Smooth muscle cell (in vitro differentiated cells): ENCODE results near the gene OBSCN. TPM values are rescaled to one million over a fixed set of nuclear protein-coding genes. Genes with fewer than 3 reads are reported as not detected.

Experiments used
- DNase-seq: peaks from one replicate; lab custom pipeline; 2025; ENCODE audit not compliant: unreplicated experiment; lab: John Stamatoyannopoulos, UW
- H2AFZ ChIP-seq: fragments of 200-600 bp; sonication (generic); 2 replicates; pipeline ENCODE4 v1.6.0; 2016; ENCODE audit warnings: antibody characterized with exemption, low read depth, mild to moderate bottlenecking
- H3F3A ChIP-seq: fragments of 200-600 bp; sonication (generic); 2 replicates; pipeline ENCODE4 v1.6.0; 2017; ENCODE audit warnings: antibody characterized with exemption, low read depth
- H3K27ac ChIP-seq: fragments of 200-600 bp; sonication (generic); 2 replicates; pipeline ENCODE4 v1.5.1; 2016; ENCODE audit warnings: low read depth, mild to moderate bottlenecking
- H3K27me3 ChIP-seq: fragments of 200-600 bp; sonication (generic); 2 replicates; pipeline ENCODE4 v1.6.1; 2016; ENCODE audit warnings: low read depth, mild to moderate bottlenecking
- H3K36me3 ChIP-seq: fragments of 200-600 bp; sonication (generic); 2 replicates; pipeline ENCODE4 v1.5.1; 2016; ENCODE audit warnings: low read depth
- H3K4me1 ChIP-seq: fragments of 200-600 bp; sonication (generic); 2 replicates; pipeline ENCODE4 v1.5.1; 2016; ENCODE audit warnings: low read depth
- H3K4me2 ChIP-seq: fragments of 200-600 bp; sonication (generic); 2 replicates; pipeline ENCODE4 v1.6.0; 2016; ENCODE audit warnings: mild to moderate bottlenecking
- H3K4me3 ChIP-seq: fragments of 200-600 bp; sonication (generic); 2 replicates; pipeline ENCODE4 v1.5.1; 2016; ENCODE audit warnings: mild to moderate bottlenecking
- H3K79me2 ChIP-seq: fragments of 200-600 bp; sonication (generic); 2 replicates; pipeline ENCODE4 v1.6.0; 2016; ENCODE audit warnings: low read depth, mild to moderate bottlenecking
- H3K9ac ChIP-seq: fragments of 200-600 bp; sonication (generic); 2 replicates; pipeline ENCODE4 v1.6.0; 2016; ENCODE audit warnings: low read depth
- H3K9me3 ChIP-seq: fragments of 200-600 bp; sonication (generic); replicated peaks from 2 replicates; pipeline ENCODE4 v1.5.1; 2016; ENCODE audit warnings: low read depth
- H4K20me1 ChIP-seq: fragments of 200-600 bp; sonication (generic); 2 replicates; pipeline ENCODE4 v1.6.0; 2016; ENCODE audit warnings: low read depth
- WGBS: methylation state at CpG from one replicate; pipeline ENCODE4 v1.1.7; 2016; ENCODE audit warnings: low lambda C conversion rate; 5-methylcytosine and 5-hydroxymethylcytosine counted together
- microRNA-seq: library from miRNA; unstranded; fragments of <30 nt; microRNA quantifications from one replicate; pipeline ENCODE4, GENCODE V29; 2016; ENCODE audit warnings: borderline number of aligned reads
- polyA plus RNA-seq: library from polyadenylated mRNA; unstranded; fragments of >200 nt; fragmentation: Nextera tagmentation; extraction: Ambion mirVana; gene quantifications from 2 replicates; pipeline ENCODE4 v1.2.1, GENCODE V29; 2016
- total RNA-seq: library from RNA; depleted of rRNA; stranded (reverse); fragments of >200 nt; gene quantifications from 2 replicates; pipeline ENCODE4 v1.2.3, GENCODE V29; 2014
- TF ChIP-seq, protein P1 (sequence below): fragments of 200-600 bp; sonication (generic); IDR thresholded peaks from 2 replicates; pipeline ENCODE4 v1.5.1; 2017; ENCODE audit warnings: borderline replicate concordance, mild to moderate bottlenecking, antibody characterized with exemption; ENCODE audit not compliant: insufficient read depth, poor library complexity, severe bottlenecking

The OBSCN gene
- total and polyA plus RNA-seq, 2 experiments from 2014 or later = 3.8 to 10.6 TPM

DNA sequence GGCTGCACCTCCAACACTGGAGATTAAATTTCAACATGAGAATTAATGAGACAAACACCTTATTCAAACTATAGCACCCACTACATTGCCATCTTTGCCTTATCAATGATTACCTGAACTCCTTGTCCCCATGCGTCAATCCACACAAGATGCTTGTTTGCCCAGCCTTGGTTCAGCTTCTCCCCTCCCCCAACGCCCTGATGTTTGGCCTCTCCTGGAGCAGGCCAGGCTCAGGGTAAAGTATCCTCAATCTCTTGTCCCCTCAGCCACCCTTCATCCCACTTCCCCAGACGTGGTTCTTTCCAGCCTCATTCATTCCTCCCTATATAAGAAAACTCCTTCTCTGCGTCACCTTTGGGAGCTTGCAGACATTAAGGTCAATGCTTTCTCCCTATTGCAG, 220.6 kb downstream of the OBSCN start:
- H3K36me3 ChIP-seq = no peaks in the 10 kb centered on the region

More for the DNA sequence above, 220.6 kb downstream of the OBSCN start:
- no peaks in the 10 kb centered on the region for H3K4me1 ChIP-seq
- H4K20me1 ChIP-seq = no peaks in the 10 kb centered on the region
- H3K4me3 ChIP-seq = no peak overlapping the region
- TF ChIP-seq, protein P1, sequence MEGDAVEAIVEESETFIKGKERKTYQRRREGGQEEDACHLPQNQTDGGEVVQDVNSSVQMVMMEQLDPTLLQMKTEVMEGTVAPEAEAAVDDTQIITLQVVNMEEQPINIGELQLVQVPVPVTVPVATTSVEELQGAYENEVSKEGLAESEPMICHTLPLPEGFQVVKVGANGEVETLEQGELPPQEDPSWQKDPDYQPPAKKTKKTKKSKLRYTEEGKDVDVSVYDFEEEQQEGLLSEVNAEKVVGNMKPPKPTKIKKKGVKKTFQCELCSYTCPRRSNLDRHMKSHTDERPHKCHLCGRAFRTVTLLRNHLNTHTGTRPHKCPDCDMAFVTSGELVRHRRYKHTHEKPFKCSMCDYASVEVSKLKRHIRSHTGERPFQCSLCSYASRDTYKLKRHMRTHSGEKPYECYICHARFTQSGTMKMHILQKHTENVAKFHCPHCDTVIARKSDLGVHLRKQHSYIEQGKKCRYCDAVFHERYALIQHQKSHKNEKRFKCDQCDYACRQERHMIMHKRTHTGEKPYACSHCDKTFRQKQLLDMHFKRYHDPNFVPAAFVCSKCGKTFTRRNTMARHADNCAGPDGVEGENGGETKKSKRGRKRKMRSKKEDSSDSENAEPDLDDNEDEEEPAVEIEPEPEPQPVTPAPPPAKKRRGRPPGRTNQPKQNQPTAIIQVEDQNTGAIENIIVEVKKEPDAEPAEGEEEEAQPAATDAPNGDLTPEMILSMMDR = no peak
- H2AFZ ChIP-seq = no peak overlapping the region
- H3K79me2 ChIP-seq = no peaks in the 10 kb centered on the region
- H3K27me3 ChIP-seq = no peaks in the 10 kb centered on the region
- no peaks in the 10 kb centered on the region for H3K9me3 ChIP-seq
- H3K9ac ChIP-seq = no peak overlapping the region
- no peak overlapping the region for H3K27ac ChIP-seq
- no peak for DNase-seq
- no peak overlapping the region for H3K4me2 ChIP-seq
- no peaks in the 10 kb centered on the region for H3F3A ChIP-seq
- 84% methylated on average over 4 of the region's 4 CpGs for WGBS

Small RNA genes within 50 kb of the gene (microRNA-seq; reads per million reads assigned to microRNA genes)
- not detected for gene MIR6742

Other genes with a start within 250 kb of the OBSCN start
- 0.13 TPM in 1 of 2 replicates, not detected in the other for gene WNT3A, start 201.0 kb upstream of the OBSCN start, total RNA-seq
- gene WNT3A, start 201.0 kb upstream of the OBSCN start, polyA plus RNA-seq = not detected in 2 replicates
- 209 and 237 TPM in 2 replicates for gene ARF1, start 125.3 kb upstream of the OBSCN start, total RNA-seq
- 615 and 698 TPM in 2 replicates for gene ARF1, start 125.3 kb upstream of the OBSCN start, polyA plus RNA-seq
- 5.2 and 7.6 TPM in 2 replicates for gene C1orf35, start 104.7 kb upstream of the OBSCN start, total RNA-seq
- 18.7 and 31.1 TPM in 2 replicates for gene C1orf35, start 104.7 kb upstream of the OBSCN start, polyA plus RNA-seq
- gene MRPL55, start 98.7 kb upstream of the OBSCN start, total RNA-seq = 72.8 and 83.4 TPM in 2 replicates
- gene MRPL55, start 98.7 kb upstream of the OBSCN start, polyA plus RNA-seq = 169 and 178 TPM in 2 replicates
- 165 and 205 TPM in 2 replicates for gene GUK1, start 67.8 kb upstream of the OBSCN start, total RNA-seq
- 460 and 465 TPM in 2 replicates for gene GUK1, start 67.8 kb upstream of the OBSCN start, polyA plus RNA-seq
- gene GJC2, start 58.1 kb upstream of the OBSCN start, total RNA-seq = 0.13 TPM in 1 of 2 replicates, not detected in the other
- 0.29 and 0.63 TPM in 2 replicates for gene GJC2, start 58.1 kb upstream of the OBSCN start, polyA plus RNA-seq
- 1.8 and 1.9 TPM in 2 replicates for gene IBA57, start 42.2 kb upstream of the OBSCN start, total RNA-seq
- 1.6 and 3.9 TPM in 2 replicates for gene IBA57, start 42.2 kb upstream of the OBSCN start, polyA plus RNA-seq
- gene TRIM11, start 198.8 kb downstream of the OBSCN start, total RNA-seq = 7.8 and 14.6 TPM in 2 replicates
- gene TRIM11, start 198.8 kb downstream of the OBSCN start, polyA plus RNA-seq = 11.5 and 14.0 TPM in 2 replicates
- 1.4 and 1.6 TPM in 2 replicates for gene TRIM17, start 208.8 kb downstream of the OBSCN start, total RNA-seq
- gene TRIM17, start 208.8 kb downstream of the OBSCN start, polyA plus RNA-seq = 1.5 and 4.4 TPM in 2 replicates